ENCODE data around the gene USP40. TPM values are rescaled to one million over a fixed set of nuclear protein-coding genes. Genes with fewer than 3 reads are reported as not detected.

The USP40 gene
- total RNA-seq, 1 donor from 2014 or later = 32.9 TPM

DNA sequence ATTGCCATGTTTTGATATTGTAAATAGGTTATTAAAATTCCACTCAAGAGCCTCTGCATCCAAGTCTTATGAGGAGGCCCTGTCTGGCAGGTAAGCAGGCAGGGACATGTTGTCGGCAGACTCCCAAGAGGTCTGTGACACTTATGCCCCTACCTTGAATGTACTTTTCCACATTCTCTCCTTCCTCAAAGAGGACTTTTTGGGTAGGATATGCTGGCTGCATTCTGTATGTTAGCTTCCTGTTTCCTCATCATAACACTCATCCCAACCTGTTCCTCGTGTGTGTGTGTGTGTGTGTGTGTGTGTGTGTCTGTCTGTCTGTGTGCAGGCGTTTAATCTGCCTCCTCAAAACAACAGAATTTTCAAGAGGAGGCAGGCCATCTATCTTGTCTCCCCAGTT is 75.3 kb downstream of the USP40 start:
- Histone ChIP-seq H3K9ac (no peak overlapping the region), H3K27me3 (no peaks in the 10 kb centered on the region), H2AFZ (replicated peaks) (no peak overlapping the region), H3K27ac (no peak overlapping the region), H4K20me1 (ENCODE audit: low read depth) (no peaks in the 10 kb centered on the region), H3K4me3 (no peak overlapping the region), H3K4me2 (no peak overlapping the region), H3K36me3 (no peaks in the 10 kb centered on the region), H3F3A (ENCODE audit: low read depth) (no peaks in the 10 kb centered on the region), H3K79me2 (ENCODE audit: low read depth) (no peaks in the 10 kb centered on the region), H3K9me3 (ENCODE audit: low read depth) (no peaks in the 10 kb centered on the region), H3K4me1 (no peaks in the 10 kb centered on the region)
- Mint-ChIP-seq H3K27me3 (ENCODE audit: insufficient read depth, low read depth) (no peaks in the 10 kb centered on the region), H3K4me1 (peaks cover 4% of the 10 kb centered on the region), H3K36me3 (peaks cover 4% of the 10 kb centered on the region), H3K4me3 (no peak overlapping the region), H3K27ac (no peak overlapping the region), H3K9me3 (no peaks in the 10 kb centered on the region)
- no peak for DNase-seq (ENCODE audit: low spot score)
- TF ChIP-seq EZH2phosphoT487 (IDR thresholded peaks at IDR 0.05) = no peak
- TF ChIP-seq EZH2 (IDR thresholded peaks at IDR 0.05) = no peak
- TF ChIP-seq, protein P1, sequence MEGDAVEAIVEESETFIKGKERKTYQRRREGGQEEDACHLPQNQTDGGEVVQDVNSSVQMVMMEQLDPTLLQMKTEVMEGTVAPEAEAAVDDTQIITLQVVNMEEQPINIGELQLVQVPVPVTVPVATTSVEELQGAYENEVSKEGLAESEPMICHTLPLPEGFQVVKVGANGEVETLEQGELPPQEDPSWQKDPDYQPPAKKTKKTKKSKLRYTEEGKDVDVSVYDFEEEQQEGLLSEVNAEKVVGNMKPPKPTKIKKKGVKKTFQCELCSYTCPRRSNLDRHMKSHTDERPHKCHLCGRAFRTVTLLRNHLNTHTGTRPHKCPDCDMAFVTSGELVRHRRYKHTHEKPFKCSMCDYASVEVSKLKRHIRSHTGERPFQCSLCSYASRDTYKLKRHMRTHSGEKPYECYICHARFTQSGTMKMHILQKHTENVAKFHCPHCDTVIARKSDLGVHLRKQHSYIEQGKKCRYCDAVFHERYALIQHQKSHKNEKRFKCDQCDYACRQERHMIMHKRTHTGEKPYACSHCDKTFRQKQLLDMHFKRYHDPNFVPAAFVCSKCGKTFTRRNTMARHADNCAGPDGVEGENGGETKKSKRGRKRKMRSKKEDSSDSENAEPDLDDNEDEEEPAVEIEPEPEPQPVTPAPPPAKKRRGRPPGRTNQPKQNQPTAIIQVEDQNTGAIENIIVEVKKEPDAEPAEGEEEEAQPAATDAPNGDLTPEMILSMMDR (IDR thresholded peaks at IDR 0.05) = no peak

DNA sequence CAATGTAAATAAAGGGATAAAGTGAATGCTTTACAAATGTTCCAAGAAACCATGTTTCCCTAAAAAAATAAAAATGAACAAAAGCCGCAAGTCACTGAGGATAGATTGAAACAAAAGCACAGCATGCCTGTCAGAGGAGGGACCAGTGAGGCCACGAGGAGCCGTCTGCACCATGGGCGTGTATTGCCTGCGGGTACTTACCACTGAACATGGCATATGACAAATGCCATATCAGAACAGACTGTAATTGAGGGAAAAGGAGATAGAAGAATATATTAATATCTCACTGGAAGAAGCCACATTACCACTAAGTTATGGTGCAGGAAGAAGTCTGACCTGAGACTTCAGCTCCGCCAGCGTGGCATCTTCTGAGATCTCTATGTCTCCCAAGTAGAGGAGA is 75.8 kb downstream of the USP40 start:
- Mint-ChIP-seq H3K27me3 (ENCODE audit: insufficient read depth, low read depth) (no peaks in the 10 kb centered on the region), H3K4me3 (no peak overlapping the region), H3K36me3 (peaks cover 4% of the 10 kb centered on the region), H3K9me3 (no peaks in the 10 kb centered on the region), H3K27ac (no peak overlapping the region), H3K4me1 (peaks cover 5% of the 10 kb centered on the region)
- TF ChIP-seq EZH2phosphoT487 (IDR thresholded peaks at IDR 0.05) = no peak
- TF ChIP-seq, protein P1 (IDR thresholded peaks at IDR 0.05) = no peak
- TF ChIP-seq EZH2 (IDR thresholded peaks at IDR 0.05) = no peak
- H3K27ac ChIP-seq = no peak overlapping the region
- no peak for DNase-seq (ENCODE audit: low spot score)
- H3K36me3 ChIP-seq = no peaks in the 10 kb centered on the region
- no peaks in the 10 kb centered on the region for H3K9me3 ChIP-seq (ENCODE audit: low read depth)
- H2AFZ ChIP-seq (replicated peaks) = no peak overlapping the region
- no peak overlapping the region for H3K4me2 ChIP-seq
- no peaks in the 10 kb centered on the region for H3K27me3 ChIP-seq
- no peaks in the 10 kb centered on the region for H3F3A ChIP-seq (ENCODE audit: low read depth)
- no peaks in the 10 kb centered on the region for H3K79me2 ChIP-seq (ENCODE audit: low read depth)
- no peaks in the 10 kb centered on the region for H4K20me1 ChIP-seq (ENCODE audit: low read depth)
- H3K9ac ChIP-seq = no peak overlapping the region
- H3K4me3 ChIP-seq = no peak overlapping the region
- H3K4me1 ChIP-seq = no peaks in the 10 kb centered on the region

DNA sequence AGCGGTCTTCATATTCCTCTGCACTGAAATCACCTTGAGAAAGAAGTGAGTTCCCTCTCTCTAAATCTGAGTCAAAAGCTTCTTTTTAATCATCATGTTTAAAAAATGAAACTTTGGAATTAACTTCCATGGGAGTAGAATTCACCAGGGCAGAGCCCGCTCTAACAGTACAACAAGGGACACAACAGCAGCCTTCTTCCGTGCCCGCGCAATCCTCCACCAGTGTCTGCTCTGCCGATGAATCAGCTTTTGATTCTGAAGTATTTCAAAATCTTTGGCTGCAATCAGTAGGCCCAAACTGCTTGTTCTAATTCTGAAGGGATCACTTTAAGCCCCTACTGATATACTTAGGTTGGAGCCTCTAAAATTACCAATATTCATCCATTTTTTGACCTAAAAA is 76.9 kb downstream of the USP40 start:
- no peak overlapping the region for H3K27ac Mint-ChIP-seq
- Histone ChIP-seq H3F3A (ENCODE audit: low read depth) (no peaks in the 10 kb centered on the region), H3K79me2 (ENCODE audit: low read depth) (no peaks in the 10 kb centered on the region), H3K9me3 (ENCODE audit: low read depth) (no peaks in the 10 kb centered on the region), H3K27me3 (no peaks in the 10 kb centered on the region), H3K9ac (no peak overlapping the region), H3K27ac (no peak overlapping the region), H3K4me3 (no peak overlapping the region), H2AFZ (replicated peaks) (no peak overlapping the region), H3K4me1 (no peaks in the 10 kb centered on the region), H3K4me2 (no peak overlapping the region), H4K20me1 (ENCODE audit: low read depth) (no peaks in the 10 kb centered on the region), H3K36me3 (no peaks in the 10 kb centered on the region)
- DNase-seq (ENCODE audit: low spot score) = no peak
- no peak overlapping the region for H3K4me3 Mint-ChIP-seq
- no peaks in the 10 kb centered on the region for H3K27me3 Mint-ChIP-seq (ENCODE audit: insufficient read depth, low read depth)
- peaks cover 11% of the 10 kb centered on the region for H3K36me3 Mint-ChIP-seq
- peaks cover 5% of the 10 kb centered on the region for H3K4me1 Mint-ChIP-seq
- TF ChIP-seq, protein P1 (IDR thresholded peaks at IDR 0.05) = no peak
- TF ChIP-seq EZH2phosphoT487 (IDR thresholded peaks at IDR 0.05) = no peak
- no peak for TF ChIP-seq EZH2 (IDR thresholded peaks at IDR 0.05)
- H3K9me3 Mint-ChIP-seq = no peaks in the 10 kb centered on the region
